Hematopoietic multipotent progenitor cell treated with erythropoietin and hydrocortisone succinate and interleukin-3 and kit ligand, for 8 days (in vitro differentiated cells): Measurements from ENCODE around the gene SOCS4.

Experiments used
- DNase-seq: peaks from one replicate; pipeline ENCODE4 v3.0.0-alpha.2; 2015

The SOCS4 gene

GRCh38 chr14:55092341-55092740, 65.3 kb downstream of the SOCS4 start:
- no peak for DNase-seq

- no peak for DNase-seq
Measured at GRCh38 chr14:55094292-55095157, 67.5 kb downstream of the SOCS4 start.

DNA sequence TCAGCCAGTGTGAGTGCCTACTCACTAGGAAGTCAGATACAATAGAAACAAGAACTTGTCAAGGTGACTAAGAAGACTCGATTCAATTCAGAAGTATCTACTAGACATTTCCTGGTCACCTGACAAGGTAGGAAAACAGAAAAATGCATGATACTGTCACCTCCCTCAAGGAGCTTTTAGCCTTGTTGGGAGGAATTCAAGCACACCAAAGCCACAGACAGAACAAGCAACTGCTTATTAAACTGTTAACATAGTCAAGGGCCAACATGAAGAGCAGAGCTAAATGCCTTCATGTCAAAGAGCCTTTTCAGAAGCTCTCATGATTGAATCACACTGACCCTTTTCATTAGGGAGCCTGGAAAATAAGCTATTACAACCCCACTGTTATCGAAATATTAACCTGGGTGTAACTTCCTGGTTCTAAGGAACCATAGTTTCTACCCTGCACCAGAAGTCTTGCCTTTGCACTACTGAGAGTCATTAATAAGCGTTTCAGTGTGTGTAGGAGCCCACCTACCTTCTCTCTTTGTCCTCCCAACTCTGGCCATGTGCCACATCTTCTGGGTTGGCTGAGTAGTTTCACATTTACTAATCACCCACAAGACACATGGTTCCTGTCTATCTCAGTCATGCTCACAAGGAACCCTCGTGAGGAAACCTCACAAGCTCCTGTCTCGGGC, 71.0 kb downstream of the SOCS4 start:
- peak; percentile 75 for DNase-seq

GRCh38 chr14:55098561-55098898, 71.5 kb downstream of the SOCS4 start:
- no peak for DNase-seq
